Measurements from ENCODE around the gene PSAPL1.

PSAPL1 gene

GRCh38 chr4:7416745-7417432 lies 17.8 kb downstream of the PSAPL1 start:
- DNase-seq = peak; percentile 8

- peak; percentile 12 for DNase-seq
Observed at GRCh38 chr4:7415927-7416686, 18.6 kb downstream of the PSAPL1 start.

GRCh38 chr4:7414736-7415510 lies 19.8 kb downstream of the PSAPL1 start:
- DNase-seq = peak; percentile 10

- peak; percentile 10 for DNase-seq
Observed at GRCh38 chr4:7414046-7414445, 20.7 kb downstream of the PSAPL1 start.

GRCh38 chr4:7412554-7412912 lies 22.2 kb downstream of the PSAPL1 start:
- DNase-seq = peak; percentile 15

GRCh38 chr4:7411896-7412553 lies 22.7 kb downstream of the PSAPL1 start:
- peak; percentile 33 for DNase-seq

- DNase-seq = no peak
Observed at GRCh38 chr4:7411491-7411890, 23.2 kb downstream of the PSAPL1 start.

- DNase-seq = peak; percentile 67
Observed at GRCh38 chr4:7410446-7410845, 24.3 kb downstream of the PSAPL1 start.

GRCh38 chr4:7408166-7408565 lies 26.6 kb downstream of the PSAPL1 start:
- no peak for DNase-seq

GRCh38 chr4:7403001-7403400 lies 31.7 kb downstream of the PSAPL1 start:
- DNase-seq = peak; percentile 18

GRCh38 chr4:7402526-7402925 lies 32.2 kb downstream of the PSAPL1 start:
- DNase-seq = no peak

GRCh38 chr4:7400671-7401298 lies 33.9 kb downstream of the PSAPL1 start:
- DNase-seq = no peak

- DNase-seq = peak; percentile 10
Observed at GRCh38 chr4:7399440-7400234, 35.1 kb downstream of the PSAPL1 start.

- peak; percentile 11 for DNase-seq
Observed at GRCh38 chr4:7398788-7399439, 35.8 kb downstream of the PSAPL1 start.

- peak; percentile 69 for DNase-seq
Observed at GRCh38 chr4:7398104-7398423, 36.7 kb downstream of the PSAPL1 start.

- no peak for DNase-seq
Observed at GRCh38 chr4:7397206-7398103, 37.3 kb downstream of the PSAPL1 start.

- no peak for DNase-seq
Observed at GRCh38 chr4:7396186-7396910, 38.4 kb downstream of the PSAPL1 start.

- no peak for DNase-seq
Observed at GRCh38 chr4:7395645-7396044, 39.1 kb downstream of the PSAPL1 start.

- DNase-seq = no peak
Observed at GRCh38 chr4:7394681-7395451, 39.9 kb downstream of the PSAPL1 start.

Measured in femur (tissue), 1 donor.